ENCODE data around the gene DNAJB9.
"Not testable (repeated sequence)": the region's sequence is repeated elsewhere in the genome, so short reads cannot be mapped to it uniquely, and the experiment has no call there.

The DNAJB9 gene

GRCh38 chr7:108541478-108541877 lies 28.2 kb upstream of the DNAJB9 start:
- no peak overlapping the region for H3K4me3 ChIP-seq
- H3K27ac ChIP-seq: no peak overlapping the region
- intact Hi-C loops (cut with DNase I; ENCODE audit: low total_unique reads): no loop called here
- no peaks in the 10 kb centered on the region for H3K4me1 ChIP-seq
- no peaks in the 10 kb centered on the region for H3K27me3 ChIP-seq
- no peaks in the 10 kb centered on the region for H3K9me3 ChIP-seq
- TF ChIP-seq CTCF (IDR thresholded peaks at IDR 0.05): no peak
- no peak for DNase-seq
- no peaks in the 10 kb centered on the region for H3K36me3 ChIP-seq

- H3K4me1 ChIP-seq; H3K27me3 ChIP-seq; intact Hi-C loops (cut with DNase I; ENCODE audit: low total_unique reads); H3K9me3 ChIP-seq; H3K36me3 ChIP-seq; DNase-seq; H3K4me3 ChIP-seq; H3K27ac ChIP-seq: not testable (repeated sequence)
Measured at GRCh38 chr7:108548141-108548896, 21.4 kb upstream of the DNAJB9 start.

- H3K27ac ChIP-seq; H3K27me3 ChIP-seq; H3K4me3 ChIP-seq; H3K36me3 ChIP-seq; H3K4me1 ChIP-seq; intact Hi-C loops (cut with DNase I; ENCODE audit: low total_unique reads); DNase-seq: not testable (repeated sequence)
- peaks cover 3 to 24% (median 22%) of the 10 kb centered on the region in 3 donors for H3K9me3 ChIP-seq
Measured at GRCh38 chr7:108556665-108557064, 13.0 kb upstream of the DNAJB9 start.

- Histone ChIP-seq H3K27me3 (no peaks in the 10 kb centered on the region), H3K9me3 (peaks cover 3 to 24% (median 22%) of the 10 kb centered on the region in 3 donors), H3K4me1 (no peaks in the 10 kb centered on the region), H3K27ac (no peak overlapping the region), H3K36me3 (peaks cover 0 to 10% (median 0%) of the 10 kb centered on the region in 3 donors), H3K4me3 (no peak overlapping the region)
- intact Hi-C loops (cut with DNase I; ENCODE audit: low total_unique reads): no loop called here
- DNase-seq: no peak
- no peak for TF ChIP-seq CTCF (IDR thresholded peaks at IDR 0.05)
Measured at GRCh38 chr7:108557191-108557590, 12.5 kb upstream of the DNAJB9 start.

GRCh38 chr7:108557617-108558016 lies 12.1 kb upstream of the DNAJB9 start:
- TF ChIP-seq CTCF (IDR thresholded peaks at IDR 0.05): no peak
- DNase-seq: no peak
- intact Hi-C loops (cut with DNase I; ENCODE audit: low total_unique reads): no loop called here
- Histone ChIP-seq H3K36me3 (peaks cover 0 to 10% (median 0%) of the 10 kb centered on the region in 3 donors), H3K9me3 (peaks cover 3 to 24% (median 22%) of the 10 kb centered on the region in 3 donors), H3K4me3 (no peak overlapping the region), H3K4me1 (no peaks in the 10 kb centered on the region), H3K27ac (no peak overlapping the region), H3K27me3 (no peaks in the 10 kb centered on the region)

GRCh38 chr7:108559253-108559652 lies 10.4 kb upstream of the DNAJB9 start:
- DNase-seq: no peak
- Histone ChIP-seq H3K9me3 (peaks cover 3 to 24% (median 22%) of the 10 kb centered on the region in 3 donors), H3K36me3 (peaks cover 2 to 13% (median 6%) of the 10 kb centered on the region in 3 donors), H3K27me3 (no peaks in the 10 kb centered on the region), H3K27ac (no peak overlapping the region), H3K4me3 (no peak overlapping the region), H3K4me1 (no peaks in the 10 kb centered on the region)
- no peak for TF ChIP-seq CTCF (IDR thresholded peaks at IDR 0.05)
- intact Hi-C loops (cut with DNase I; ENCODE audit: low total_unique reads): no loop called here

Measured in tibial artery (tissue), 4 donors.